HG03066 (cell line): ENCODE data around the gene GRPEL1.

ENCODE experiments used
- ATAC-seq: cut with Tn5 transposase; IDR thresholded peaks from one replicate; pipeline ENCODE4 v1.9.1; 2021; ENCODE audit warnings: low read depth; ENCODE audit not compliant: unreplicated experiment

GRPEL1 gene

GRCh38 chr4:7027284-7027683 lies 40.6 kb downstream of the GRPEL1 start:
- ATAC-seq = no peak

- no peak for ATAC-seq
These were observed 41.8 kb downstream of the GRPEL1 start for GRCh38 chr4:7026107-7026506.

GRCh38 chr4:7025040-7025602 lies 42.7 kb downstream of the GRPEL1 start:
- ATAC-seq = no peak

- no peak for ATAC-seq
These were observed 43.5 kb downstream of the GRPEL1 start for GRCh38 chr4:7024336-7024890.

GRCh38 chr4:7023901-7024300 lies 44.0 kb downstream of the GRPEL1 start:
- ATAC-seq = no peak

- ATAC-seq = no peak
These were observed 44.4 kb downstream of the GRPEL1 start for GRCh38 chr4:7023486-7023885.

GRCh38 chr4:7021930-7022664 lies 45.8 kb downstream of the GRPEL1 start:
- no peak for ATAC-seq

GRCh38 chr4:7021355-7021754 lies 46.5 kb downstream of the GRPEL1 start:
- no peak for ATAC-seq

GRCh38 chr4:7020856-7021255 lies 47.0 kb downstream of the GRPEL1 start:
- ATAC-seq = no peak

- ATAC-seq = no peak
These were observed 47.6 kb downstream of the GRPEL1 start for GRCh38 chr4:7020290-7020689.

GRCh38 chr4:7019367-7019766 lies 48.5 kb downstream of the GRPEL1 start:
- ATAC-seq = no peak

- ATAC-seq = no peak
These were observed 49.6 kb downstream of the GRPEL1 start for GRCh38 chr4:7018281-7018680.

- ATAC-seq = no peak
These were observed 50.3 kb downstream of the GRPEL1 start for GRCh38 chr4:7017446-7018048.

GRCh38 chr4:7016512-7016911 lies 51.4 kb downstream of the GRPEL1 start:
- no peak for ATAC-seq

- no peak for ATAC-seq
These were observed 51.8 kb downstream of the GRPEL1 start for GRCh38 chr4:7016086-7016485.

- no peak for ATAC-seq
These were observed 52.4 kb downstream of the GRPEL1 start for GRCh38 chr4:7015383-7016035.

GRCh38 chr4:7014815-7015214 lies 53.0 kb downstream of the GRPEL1 start:
- no peak for ATAC-seq

- ATAC-seq = no peak
These were observed 54.7 kb downstream of the GRPEL1 start for GRCh38 chr4:7013175-7013574.

GRCh38 chr4:7009564-7009963 lies 58.3 kb downstream of the GRPEL1 start:
- ATAC-seq = no peak
